Tongue (tissue), 2 donors: ENCODE results near the gene TMEM203. TPM values are rescaled to one million over a fixed set of nuclear protein-coding genes. Genes with fewer than 3 reads are reported as not detected.
A peak's percentile ranks its signal among the peaks of the same experiment; 100 is the strongest.
"Not testable (repeated sequence)": the region's sequence is repeated elsewhere in the genome, so short reads cannot be mapped to it uniquely, and the experiment has no call there.

Experiments used
- DNase-seq: peaks from one replicate; pipeline ENCODE4 v3.0.0-alpha.2; 2015
- total RNA-seq: library from RNA; depleted of rRNA; stranded (reverse); fragments of >200 nt; gene quantifications from one replicate; pipeline ENCODE4 v1.2.3, GENCODE V29; 2014

The TMEM203 gene
- 38.3 TPM for total RNA-seq

- peak; percentile 95 for DNase-seq
These were observed at the start of gene TMEM203, which contains the start of gene NDOR1 for GRCh38 chr9:137205126-137206069. TSS of gene TMEM203 (minus strand) at chr9:137205648. CDS start at chr9:137205414, 234 bp downstream. TSS of gene NDOR1 (plus strand) at chr9:137205700. CDS start at chr9:137205778, 78 bp downstream.

- DNase-seq: peak; percentile 96
These were observed 49.4 kb upstream of the TMEM203 start, which contains the start of gene NELFB for GRCh38 chr9:137254624-137255447. TSS of gene NELFB (plus strand) at chr9:137255327.

- no peak for DNase-seq
These were observed 48.5 kb upstream of the TMEM203 start for GRCh38 chr9:137253717-137254623.

GRCh38 chr9:137252555-137253506 is 47.4 kb upstream of the TMEM203 start:
- DNase-seq: no peak

- DNase-seq: no peak
These were observed 46.2 kb upstream of the TMEM203 start for GRCh38 chr9:137251490-137252268.

GRCh38 chr9:137251194-137251461 is 45.7 kb upstream of the TMEM203 start, which contains the start of gene STPG3:
TSS of gene STPG3 (plus strand) at chr9:137251286. CDS start at chr9:137251287, 1 bp downstream.
- no peak for DNase-seq

- no peak for DNase-seq
These were observed 45.1 kb upstream of the TMEM203 start for GRCh38 chr9:137250329-137251193.

- no peak for DNase-seq
These were observed 42.4 kb upstream of the TMEM203 start for GRCh38 chr9:137247916-137248175.

- DNase-seq: no peak
These were observed 41.9 kb upstream of the TMEM203 start for GRCh38 chr9:137247135-137247915.

GRCh38 chr9:137245450-137246421 is 40.3 kb upstream of the TMEM203 start:
- DNase-seq: no peak

- DNase-seq: no peak
These were observed 39.3 kb upstream of the TMEM203 start for GRCh38 chr9:137244486-137245449.

- DNase-seq: no peak
These were observed 38.4 kb upstream of the TMEM203 start for GRCh38 chr9:137243626-137244485.

GRCh38 chr9:137243266-137243625 is 37.8 kb upstream of the TMEM203 start:
- not testable (repeated sequence) for DNase-seq

- no peak for DNase-seq
These were observed 37.1 kb upstream of the TMEM203 start for GRCh38 chr9:137242269-137243203.
